NCI-H1417 treated with DMSO at 0.1 percent for 48 hours (cell line): ENCODE results near the gene DDR1.
"Not testable (repeated sequence)": the region's sequence is repeated elsewhere in the genome, so short reads cannot be mapped to it uniquely, and the experiment has no call there.

Experiments used
- DNase-seq: peaks from one replicate; lab custom pipeline; 2025; lab: John Stamatoyannopoulos, UW

DDR1 gene

GRCh38 chr6:30854285-30855040 is 29.9 kb upstream of the DDR1 start:
- DNase-seq = no peak

- DNase-seq = no peak
Measured at GRCh38 chr6:30855429-30856075, 28.8 kb upstream of the DDR1 start.

GRCh38 chr6:30857112-30857511 is 27.2 kb upstream of the DDR1 start:
- no peak for DNase-seq

GRCh38 chr6:30857549-30857948 is 26.8 kb upstream of the DDR1 start:
- no peak for DNase-seq

GRCh38 chr6:30859726-30860125 is 24.6 kb upstream of the DDR1 start:
- DNase-seq = not testable (repeated sequence)

- DNase-seq = no peak
Measured at GRCh38 chr6:30861257-30862048, 22.9 kb upstream of the DDR1 start.

- no peak for DNase-seq
Measured at GRCh38 chr6:30862156-30862875, 22.0 kb upstream of the DDR1 start.

GRCh38 chr6:30864325-30864724 is 20.0 kb upstream of the DDR1 start:
- DNase-seq = no peak

- DNase-seq = not testable (repeated sequence)
Measured at GRCh38 chr6:30869241-30869749, 15.0 kb upstream of the DDR1 start.

GRCh38 chr6:30870546-30870945 is 13.8 kb upstream of the DDR1 start:
- DNase-seq = no peak

GRCh38 chr6:30871592-30872183 is 12.6 kb upstream of the DDR1 start:
- DNase-seq = no peak

- DNase-seq = no peak
Measured at GRCh38 chr6:30873137-30873640, 11.1 kb upstream of the DDR1 start.

GRCh38 chr6:30873795-30874194 is 10.5 kb upstream of the DDR1 start:
- not testable (repeated sequence) for DNase-seq

GRCh38 chr6:30875244-30876038 is 8.9 kb upstream of the DDR1 start:
- no peak for DNase-seq

GRCh38 chr6:30876039-30876730 is 8.1 kb upstream of the DDR1 start:
- DNase-seq = no peak

GRCh38 chr6:30877419-30878262 is 6.7 kb upstream of the DDR1 start:
- DNase-seq = no peak

- no peak for DNase-seq
Measured at GRCh38 chr6:30879684-30880427, 4.5 kb upstream of the DDR1 start.

- no peak for DNase-seq
Measured at GRCh38 chr6:30880698-30881252, 3.5 kb upstream of the DDR1 start.
